ENCODE measurements around the gene CRBN.
A peak's percentile ranks its signal among the peaks of the same experiment; 100 is the strongest.

CRBN gene

GRCh38 chr3:3170998-3171397 is 8.5 kb downstream of the CRBN start:
- no peak for DNase-seq (ENCODE audit: low read depth)

GRCh38 chr3:3165650-3166049 is 13.8 kb downstream of the CRBN start:
- no peak for DNase-seq (ENCODE audit: low read depth)

GRCh38 chr3:3165241-3165640 is 14.2 kb downstream of the CRBN start:
- no peak for DNase-seq (ENCODE audit: low read depth)

- DNase-seq (ENCODE audit: low read depth), result no peak
These were observed 18.7 kb downstream of the CRBN start for GRCh38 chr3:3160826-3161225.

GRCh38 chr3:3157484-3157883 is 22.0 kb downstream of the CRBN start:
- no peak for DNase-seq (ENCODE audit: low read depth)

GRCh38 chr3:3154879-3155610 is 24.4 kb downstream of the CRBN start:
- no peak for DNase-seq (ENCODE audit: low read depth)

GRCh38 chr3:3151513-3151912 is 28.0 kb downstream of the CRBN start:
- DNase-seq (ENCODE audit: low read depth), result no peak

GRCh38 chr3:3149560-3149959 is 29.9 kb downstream of the CRBN start:
- no peak for DNase-seq (ENCODE audit: low read depth)

GRCh38 chr3:3145831-3146230 is 33.7 kb downstream of the CRBN start:
- no peak for DNase-seq (ENCODE audit: low read depth)

DNA sequence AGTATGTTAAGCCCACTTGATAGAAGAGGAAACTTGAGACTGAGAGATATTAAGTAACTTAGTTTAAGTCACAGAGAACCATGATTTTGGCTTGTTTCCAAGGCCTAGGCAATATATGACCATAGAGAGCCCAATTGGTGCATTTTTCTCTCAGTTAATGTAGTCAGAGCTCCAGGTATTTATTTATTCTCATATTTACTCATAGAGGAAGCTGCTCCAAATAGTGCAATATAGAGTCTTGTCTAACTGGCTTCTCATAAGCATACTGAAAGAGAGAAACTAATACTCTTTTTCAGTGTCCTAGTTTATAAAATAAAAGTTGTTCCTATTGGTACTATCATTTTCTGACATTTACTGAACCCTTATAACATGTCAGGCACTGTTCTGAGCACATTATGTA is 37.6 kb downstream of the CRBN start:
- DNase-seq (ENCODE audit: low read depth), result no peak

- no peak for DNase-seq (ENCODE audit: low read depth)
These were observed 42.0 kb downstream of the CRBN start for GRCh38 chr3:3137526-3137925.

GRCh38 chr3:3134750-3135448 is 44.6 kb downstream of the CRBN start:
- no peak for DNase-seq (ENCODE audit: low read depth)

DNA sequence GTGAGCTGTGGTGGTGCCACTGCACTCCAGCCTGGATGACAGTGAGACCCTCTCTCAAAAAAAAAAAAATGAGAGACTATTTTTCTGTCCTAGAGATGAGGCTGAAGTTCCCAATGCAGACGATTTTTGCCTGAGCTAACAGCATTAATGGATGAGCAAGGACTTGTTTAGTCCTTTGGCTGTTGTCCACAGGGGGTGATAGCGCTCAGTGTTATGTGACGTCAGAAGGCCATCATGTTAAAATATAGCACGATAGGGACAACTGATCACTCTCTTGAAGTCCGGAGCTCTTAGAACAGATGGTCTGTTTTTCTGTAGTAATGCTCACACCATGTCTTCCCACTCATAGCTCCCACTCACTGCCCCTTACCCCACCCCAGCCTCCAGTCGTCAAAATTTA is 46.0 kb downstream of the CRBN start:
- no peak for DNase-seq (ENCODE audit: low read depth)

GRCh38 chr3:3129579-3129978 is 49.9 kb downstream of the CRBN start:
- DNase-seq (ENCODE audit: low read depth), result no peak

- DNase-seq (ENCODE audit: low read depth), result no peak
These were observed 52.0 kb downstream of the CRBN start for GRCh38 chr3:3127432-3128010.

DNA sequence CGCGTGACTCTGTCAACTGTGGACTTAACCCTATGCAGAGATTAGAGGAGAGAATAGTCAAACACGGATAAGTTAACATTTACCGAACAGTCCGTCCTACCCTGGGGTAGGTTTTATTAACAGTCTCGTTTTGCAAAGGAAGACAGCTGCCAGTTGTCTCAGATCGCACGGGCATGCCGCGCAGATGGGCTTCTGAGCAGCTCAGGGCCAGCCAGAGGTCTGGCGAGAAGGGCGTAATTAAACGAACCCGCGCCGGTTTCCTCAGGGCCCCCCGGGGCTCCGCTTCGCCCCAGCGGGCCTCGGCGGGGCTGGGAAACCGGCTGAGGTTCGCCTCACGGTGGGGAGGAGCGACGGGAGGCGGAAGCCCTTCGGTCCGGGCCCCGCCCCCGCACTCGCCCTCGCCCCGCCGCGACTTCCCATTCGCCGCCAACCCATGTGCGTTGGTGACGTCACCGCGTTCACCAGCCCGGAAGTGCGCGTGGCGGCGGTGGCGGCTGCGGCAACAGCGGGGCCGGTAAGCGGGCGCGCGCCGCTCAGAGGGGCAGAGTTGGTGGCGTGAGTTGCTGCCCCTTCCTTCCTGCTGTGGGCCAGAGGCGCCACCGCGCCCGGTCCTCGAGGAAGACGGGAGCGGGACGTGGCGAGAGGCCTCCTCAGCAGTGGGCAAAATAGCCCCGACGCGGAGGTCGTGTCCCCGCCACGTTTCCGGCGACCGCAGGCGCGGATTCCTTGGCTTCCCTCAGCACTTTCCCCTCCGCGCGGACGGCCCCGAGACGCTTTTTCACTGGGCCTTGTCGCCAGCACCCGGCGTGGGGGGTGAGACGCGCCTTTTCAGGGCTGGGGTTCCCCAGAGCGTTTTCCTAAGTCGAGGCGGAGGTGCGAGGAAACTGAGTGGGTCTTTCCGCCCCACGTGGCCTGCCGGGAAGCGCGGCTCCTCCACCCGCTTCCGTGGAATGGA is 52.7 kb downstream of the CRBN start, which contains the start of gene TRNT1:
Gene TRNT1, plus strand, starts transcription at position 464 of the 955 bp plus-strand sequence. CDS start 2,101 bp downstream, outside the sequence.
- peak; percentile 92 for DNase-seq (ENCODE audit: low read depth)

DNA sequence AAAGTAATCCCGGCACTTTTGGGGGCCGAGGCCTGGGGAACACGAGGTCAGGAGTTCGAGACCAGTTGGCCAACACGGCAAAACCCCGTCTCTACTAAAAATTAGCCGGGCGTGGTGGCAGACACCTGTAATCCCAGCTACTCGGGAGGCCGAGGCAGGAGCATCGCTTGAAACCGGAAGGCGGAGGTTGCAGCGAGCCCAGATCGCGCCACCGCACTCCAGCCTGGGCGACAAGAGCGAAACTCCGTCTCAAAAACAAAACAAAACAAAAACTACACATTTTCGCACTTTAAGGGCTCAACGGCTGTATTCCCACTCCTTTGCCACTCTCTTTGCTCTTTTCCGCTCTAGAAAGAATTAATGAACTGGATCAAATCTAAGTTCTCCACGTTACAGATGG is 53.5 kb downstream of the CRBN start:
- no peak for DNase-seq (ENCODE audit: low read depth)

GRCh38 chr3:3119393-3119851 is 60.1 kb downstream of the CRBN start:
- DNase-seq (ENCODE audit: low read depth), result no peak

- DNase-seq (ENCODE audit: low read depth), result no peak
These were observed 61.8 kb downstream of the CRBN start for GRCh38 chr3:3117651-3118050.

- DNase-seq (ENCODE audit: low read depth), result no peak
These were observed 66.3 kb downstream of the CRBN start for GRCh38 chr3:3113042-3113709.

GRCh38 chr3:3110749-3111361 is 68.6 kb downstream of the CRBN start:
- DNase-seq (ENCODE audit: low read depth), result no peak

All from activated gamma-delta T cell treated with anti-CD3 and anti-CD28 coated beads, Interleukin-2, amount 50 U/mL, for 16 hours (primary cell).